Karpas-422 (cell line): ENCODE results near the gene NKAIN1. TPM values are rescaled to one million over a fixed set of nuclear protein-coding genes. Genes with fewer than 3 reads are reported as not detected.
"Not testable (repeated sequence)": the region's sequence is repeated elsewhere in the genome, so short reads cannot be mapped to it uniquely, and the experiment has no call there.

Experiments used
- DNase-seq: peaks from one replicate; pipeline ENCODE4 v3.0.0-alpha.2; 2015
- H2AFZ ChIP-seq: fragments of 200-600 bp; sonication (generic); 2 replicates; pipeline ENCODE4 v1.6.1; 2014; ENCODE audit warnings: antibody characterized with exemption, low read length, mixed read lengths
- H3K27ac ChIP-seq: fragments of 200-600 bp; sonication (generic); 2 replicates; pipeline ENCODE4 v1.5.1; 2014; ENCODE audit warnings: mild to moderate bottlenecking, low read length, moderate library complexity
- H3K27me3 ChIP-seq: fragments of 200-600 bp; sonication (generic); 2 replicates; pipeline ENCODE4 v1.6.1; 2014; ENCODE audit warnings: low read length, mixed read lengths
- H3K36me3 ChIP-seq: fragments of 200-600 bp; sonication (generic); 2 replicates; pipeline ENCODE4 v1.6.1; 2014; ENCODE audit warnings: low read length, mixed read lengths; ENCODE audit not compliant: insufficient read depth
- H3K4me1 ChIP-seq: fragments of 200-600 bp; sonication (generic); 2 replicates; pipeline ENCODE4 v1.6.1; 2014; ENCODE audit warnings: mild to moderate bottlenecking, low read length, mixed read lengths
- H3K4me2 ChIP-seq: fragments of 200-600 bp; sonication (generic); 2 replicates; pipeline ENCODE4 v1.6.1; 2014; ENCODE audit warnings: low read length, low read depth, mild to moderate bottlenecking; ENCODE audit not compliant: poor library complexity, severe bottlenecking
- H3K4me3 ChIP-seq: fragments of 200-600 bp; sonication (generic); 2 replicates; pipeline ENCODE4 v1.5.1; 2014; ENCODE audit warnings: mild to moderate bottlenecking, antibody characterized with exemption, low read length, mixed read lengths
- H3K79me2 ChIP-seq: fragments of 200-600 bp; sonication (generic); 2 replicates; pipeline ENCODE4 v1.6.1; 2014; ENCODE audit warnings: mild to moderate bottlenecking, low read length, mixed read lengths
- H3K9ac ChIP-seq: fragments of 200-600 bp; sonication (generic); 2 replicates; pipeline ENCODE4 v1.6.0; 2014; ENCODE audit warnings: low read length
- H3K9me2 ChIP-seq: fragments of 200-600 bp; sonication (generic), shearing (Covaris generic); replicated peaks from 2 replicates; pipeline ENCODE4 v1.6.0; 2014; ENCODE audit warnings: mild to moderate bottlenecking, low read length, moderate library complexity; ENCODE audit not compliant: insufficient read depth
- H3K9me3 ChIP-seq: fragments of 300-700, 200-600 bp; sonication (generic); 2 replicates; pipeline ENCODE4 v1.6.1; 2014; ENCODE audit warnings: low read length, mixed read lengths
- H4K20me1 ChIP-seq: fragments of 200-600 bp; sonication (generic); 2 replicates; pipeline ENCODE4 v1.6.1; 2014; ENCODE audit warnings: mild to moderate bottlenecking, antibody characterized with exemption, low read length, low read depth; ENCODE audit not compliant: insufficient read depth
- total RNA-seq: library from RNA; depleted of rRNA; stranded (reverse); fragments of >200 nt; shearing (Covaris generic); gene quantifications from 2 replicates; pipeline ENCODE4 v1.2.3, GENCODE V29; 2014; ENCODE audit warnings: low replicate concordance

NKAIN1 gene
- total RNA-seq, 1 experiment from 2014 or later, result not detected

DNA sequence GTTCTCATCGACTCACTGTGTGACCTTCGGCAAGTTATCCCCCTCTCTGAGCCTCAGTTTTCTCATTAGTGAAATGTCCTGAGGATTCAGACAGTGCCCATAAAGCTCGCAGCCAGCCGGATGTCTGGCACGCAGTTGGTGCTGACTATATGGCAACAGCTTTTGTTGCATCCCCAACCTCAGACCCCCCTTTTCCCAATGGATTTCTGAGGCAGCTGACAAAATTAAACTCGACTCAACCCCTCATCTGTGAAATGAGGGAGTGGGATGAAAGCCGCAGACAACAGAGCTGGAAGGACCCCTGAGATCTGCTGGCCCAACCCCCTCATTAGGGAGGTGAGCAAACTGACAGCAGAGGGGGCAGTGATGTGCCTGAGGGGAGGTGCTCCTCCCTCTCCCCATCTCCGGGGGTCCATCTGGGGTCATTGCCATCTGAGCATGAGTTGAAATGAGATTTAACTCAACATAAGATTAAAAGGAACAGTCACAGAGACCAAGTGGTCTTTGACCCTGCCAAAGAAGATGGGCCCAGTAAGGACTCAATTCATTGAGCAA, 40.4 kb downstream of the NKAIN1 start:
- no peaks in the 10 kb centered on the region for H3K4me1 ChIP-seq
- no peak overlapping the region for H3K4me2 ChIP-seq
- H3K4me3 ChIP-seq, result no peak overlapping the region
- H3K27ac ChIP-seq, result no peak overlapping the region
- no peaks in the 10 kb centered on the region for H3K79me2 ChIP-seq
- DNase-seq, result no peak
- no peak overlapping the region for H3K9ac ChIP-seq
- H3K9me2 ChIP-seq, result no peaks in the 10 kb centered on the region
- no peak overlapping the region for H2AFZ ChIP-seq
- H3K36me3 ChIP-seq, result no peaks in the 10 kb centered on the region
- no peaks in the 10 kb centered on the region for H4K20me1 ChIP-seq
- no peaks in the 10 kb centered on the region for H3K27me3 ChIP-seq
- H3K9me3 ChIP-seq, result no peaks in the 10 kb centered on the region

DNA sequence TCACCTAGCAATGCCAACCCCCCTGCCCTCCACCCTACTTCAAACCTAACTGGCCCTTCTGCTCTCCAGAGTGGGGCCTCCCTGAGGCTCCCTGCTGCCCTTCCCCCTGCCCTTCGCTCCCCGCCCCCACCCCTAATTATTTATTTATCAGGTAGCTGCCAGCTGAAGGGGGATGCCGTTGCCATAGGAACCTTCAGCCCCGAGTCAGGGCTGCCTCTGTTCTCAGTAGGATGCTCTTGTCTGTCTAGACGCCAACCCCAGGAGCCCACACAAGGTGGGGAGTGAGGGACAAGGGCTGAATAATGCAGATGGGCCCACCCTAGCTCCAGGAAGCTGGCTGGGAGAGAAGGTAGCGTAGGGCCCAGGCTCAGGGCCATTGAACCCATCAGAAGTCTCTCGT, 41.1 kb downstream of the NKAIN1 start:
- Histone ChIP-seq H3K9ac (no peak overlapping the region), H4K20me1 (no peaks in the 10 kb centered on the region), H3K27me3 (no peaks in the 10 kb centered on the region), H3K9me2 (no peaks in the 10 kb centered on the region), H3K9me3 (no peaks in the 10 kb centered on the region), H3K27ac (no peak overlapping the region), H3K36me3 (no peaks in the 10 kb centered on the region), H3K4me3 (no peak overlapping the region), H3K79me2 (no peaks in the 10 kb centered on the region), H3K4me2 (no peak overlapping the region), H3K4me1 (no peaks in the 10 kb centered on the region; the same call in 1 of the 2 replicates), H2AFZ (no peak overlapping the region)
- no peak for DNase-seq

- H3K36me3 ChIP-seq, result no peaks in the 10 kb centered on the region
- H3K4me2 ChIP-seq, result no peak overlapping the region
- no peak overlapping the region for H2AFZ ChIP-seq
- no peaks in the 10 kb centered on the region for H3K79me2 ChIP-seq
- H3K27me3 ChIP-seq, result no peaks in the 10 kb centered on the region
- H4K20me1 ChIP-seq, result no peaks in the 10 kb centered on the region
- no peaks in the 10 kb centered on the region for H3K9me3 ChIP-seq
- no peaks in the 10 kb centered on the region for H3K9me2 ChIP-seq
- no peak overlapping the region for H3K9ac ChIP-seq
- H3K4me1 ChIP-seq, result no peaks in the 10 kb centered on the region; the same call in 1 of the 2 replicates
- H3K4me3 ChIP-seq, result no peak overlapping the region
- H3K27ac ChIP-seq, result no peak overlapping the region
- no peak for DNase-seq
Observed at GRCh38 chr1:31198150-31198549, 41.5 kb downstream of the NKAIN1 start.

GRCh38 chr1:31196685-31197084, 43.0 kb downstream of the NKAIN1 start:
- Histone ChIP-seq H3K4me1 (no peaks in the 10 kb centered on the region; the same call in 1 of the 2 replicates), H2AFZ (no peak overlapping the region), H3K4me3 (no peak overlapping the region), H3K36me3 (no peaks in the 10 kb centered on the region), H3K9ac (no peak overlapping the region), H3K9me2 (no peaks in the 10 kb centered on the region), H3K4me2 (no peak overlapping the region), H3K27me3 (no peaks in the 10 kb centered on the region), H3K79me2 (no peaks in the 10 kb centered on the region), H3K9me3 (no peaks in the 10 kb centered on the region), H4K20me1 (no peaks in the 10 kb centered on the region), H3K27ac (no peak overlapping the region)
- DNase-seq, result no peak

GRCh38 chr1:31195267-31195666, 44.4 kb downstream of the NKAIN1 start:
- H3K27ac ChIP-seq, H4K20me1 ChIP-seq, H3K4me1 ChIP-seq, H3K4me2 ChIP-seq, H3K27me3 ChIP-seq, H3K9me2 ChIP-seq, H3K4me3 ChIP-seq, H2AFZ ChIP-seq, H3K9ac ChIP-seq, H3K79me2 ChIP-seq, H3K9me3 ChIP-seq, H3K36me3 ChIP-seq, DNase-seq: not testable (repeated sequence)

DNA sequence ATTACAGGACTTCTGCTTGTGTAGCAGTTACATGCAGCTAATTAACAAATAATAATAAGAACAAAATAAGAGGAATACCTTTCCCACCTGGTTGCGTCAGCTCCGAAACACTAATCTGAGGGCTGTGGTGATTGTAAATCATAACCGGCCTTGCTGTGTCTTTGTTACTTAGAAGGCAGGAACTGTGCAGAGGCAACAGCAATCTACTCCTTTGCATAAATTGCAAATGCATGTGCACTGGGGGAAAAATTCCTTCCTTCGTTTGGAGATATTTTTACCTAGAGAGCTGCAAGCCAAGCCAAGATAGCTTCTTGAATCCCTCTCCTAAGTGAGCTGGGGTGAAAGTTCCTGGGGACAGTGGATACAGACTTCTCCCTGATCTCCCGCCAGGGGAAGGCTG, 46.0 kb downstream of the NKAIN1 start:
- Histone ChIP-seq H3K27me3 (no peaks in the 10 kb centered on the region), H3K9me3 (no peaks in the 10 kb centered on the region), H3K27ac (no peak overlapping the region), H3K4me2 (no peak overlapping the region), H3K9me2 (no peaks in the 10 kb centered on the region), H3K36me3 (no peaks in the 10 kb centered on the region), H3K9ac (no peak overlapping the region), H2AFZ (no peak overlapping the region), H3K79me2 (no peaks in the 10 kb centered on the region), H4K20me1 (no peaks in the 10 kb centered on the region), H3K4me1 (no peaks in the 10 kb centered on the region; the same call in 1 of the 2 replicates), H3K4me3 (no peak overlapping the region)
- no peak for DNase-seq

DNA sequence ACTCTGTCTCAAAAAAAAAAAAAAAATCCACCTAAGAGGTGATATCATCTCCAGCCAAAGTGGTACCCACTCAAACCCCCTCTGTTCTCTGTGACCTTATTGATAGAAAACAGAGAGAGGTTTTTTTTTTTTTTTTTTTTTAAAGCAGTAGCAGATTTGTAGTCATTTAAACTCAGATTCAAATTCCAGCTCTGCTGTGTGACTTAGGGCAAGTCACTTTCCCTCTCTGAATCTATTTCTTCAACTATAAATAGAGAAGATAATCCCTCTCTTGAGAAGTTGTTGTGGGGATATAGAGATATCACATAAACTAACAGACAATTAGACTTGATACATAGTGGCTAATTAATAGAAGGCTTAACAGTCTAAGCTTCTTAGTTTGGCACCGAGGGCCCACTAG, 48.4 kb downstream of the NKAIN1 start:
- no peaks in the 10 kb centered on the region for H3K36me3 ChIP-seq
- no peak overlapping the region for H3K4me3 ChIP-seq
- no peaks in the 10 kb centered on the region for H3K27me3 ChIP-seq
- no peak overlapping the region for H3K27ac ChIP-seq
- no peak overlapping the region for H2AFZ ChIP-seq
- H3K9me3 ChIP-seq, result no peaks in the 10 kb centered on the region
- H4K20me1 ChIP-seq, result no peaks in the 10 kb centered on the region
- H3K4me2 ChIP-seq, result no peak overlapping the region
- H3K9ac ChIP-seq, result no peak overlapping the region
- no peaks in the 10 kb centered on the region; the same call in 1 of the 2 replicates for H3K4me1 ChIP-seq
- no peaks in the 10 kb centered on the region for H3K79me2 ChIP-seq
- no peaks in the 10 kb centered on the region for H3K9me2 ChIP-seq
- no peak for DNase-seq

- H3K9me2 ChIP-seq, result no peaks in the 10 kb centered on the region
- H3K27me3 ChIP-seq, result no peaks in the 10 kb centered on the region
- H3K79me2 ChIP-seq, result no peaks in the 10 kb centered on the region
- no peak overlapping the region for H3K9ac ChIP-seq
- no peaks in the 10 kb centered on the region for H3K9me3 ChIP-seq
- no peak overlapping the region for H3K4me3 ChIP-seq
- no peaks in the 10 kb centered on the region for H4K20me1 ChIP-seq
- H3K36me3 ChIP-seq, result no peaks in the 10 kb centered on the region
- DNase-seq, result no peak
- H3K4me2 ChIP-seq, result no peak overlapping the region
- H3K27ac ChIP-seq, result no peak overlapping the region
- no peaks in the 10 kb centered on the region; the same call in 1 of the 2 replicates for H3K4me1 ChIP-seq
- no peak overlapping the region for H2AFZ ChIP-seq
Observed at GRCh38 chr1:31189696-31190674, 49.7 kb downstream of the NKAIN1 start.
